HG03060 (cell line): ENCODE data around the gene PRKAG1.

ENCODE experiments used
- ATAC-seq: cut with Tn5 transposase; IDR thresholded peaks from one replicate; pipeline ENCODE4 v1.9.1; 2021; ENCODE audit warnings: low read depth, moderate number of reproducible peaks; ENCODE audit not compliant: unreplicated experiment

The PRKAG1 gene

GRCh38 chr12:48988030-48988649 lies 30.4 kb downstream of the PRKAG1 start:
- ATAC-seq, result no peak

GRCh38 chr12:48986720-48987291 lies 31.8 kb downstream of the PRKAG1 start:
- ATAC-seq, result no peak

GRCh38 chr12:48985901-48986300 lies 32.7 kb downstream of the PRKAG1 start:
- ATAC-seq, result no peak

- ATAC-seq, result no peak
Observed at GRCh38 chr12:48985475-48985897, 33.1 kb downstream of the PRKAG1 start.

GRCh38 chr12:48982397-48983080 lies 36.0 kb downstream of the PRKAG1 start:
- ATAC-seq, result no peak

GRCh38 chr12:48981757-48982157 lies 36.8 kb downstream of the PRKAG1 start:
- ATAC-seq, result no peak

GRCh38 chr12:48980953-48981756 lies 37.4 kb downstream of the PRKAG1 start:
- ATAC-seq, result no peak

- ATAC-seq, result no peak
Observed at GRCh38 chr12:48980389-48980952, 38.1 kb downstream of the PRKAG1 start.

- no peak for ATAC-seq
Observed at GRCh38 chr12:48979602-48980388, 38.8 kb downstream of the PRKAG1 start.

- no peak for ATAC-seq
Observed at GRCh38 chr12:48978741-48979601, 39.6 kb downstream of the PRKAG1 start.

GRCh38 chr12:48978291-48978740 lies 40.3 kb downstream of the PRKAG1 start, which contains the start of gene WNT1:
Gene WNT1, plus strand, starts transcription at chr12:48978322. Its CDS starts 329 bp downstream, at chr12:48978651.
- no peak for ATAC-seq

- no peak for ATAC-seq
Observed at GRCh38 chr12:48977290-48978281, 41.0 kb downstream of the PRKAG1 start.

- no peak for ATAC-seq
Observed at GRCh38 chr12:48973941-48974673, 44.5 kb downstream of the PRKAG1 start.

- no peak for ATAC-seq
Observed at GRCh38 chr12:48973531-48973930, 45.0 kb downstream of the PRKAG1 start.

GRCh38 chr12:48972952-48973483 lies 45.6 kb downstream of the PRKAG1 start:
- ATAC-seq, result no peak

GRCh38 chr12:48972213-48972951 lies 46.2 kb downstream of the PRKAG1 start:
- ATAC-seq, result no peak
